Measurements from ENCODE around the gene PTPN7.

GRCh38 chr1:202159534-202160371, 649 bp downstream of the PTPN7 start:
- no peak for TF ChIP-seq MYNN (tag by site-specific recombination; IDR thresholded peaks at IDR 0.05; ENCODE audit: borderline replicate concordance)
- no peak for TF ChIP-seq CTCF (tag by site-specific recombination; IDR thresholded peaks at IDR 0.05)
- no peak for TF ChIP-seq ZNF747 (tag by site-specific recombination; IDR thresholded peaks at IDR 0.05)
- no peak for TF ChIP-seq ZNF146 (tag by site-specific recombination; IDR thresholded peaks at IDR 0.05)
- TF ChIP-seq, protein P1, sequence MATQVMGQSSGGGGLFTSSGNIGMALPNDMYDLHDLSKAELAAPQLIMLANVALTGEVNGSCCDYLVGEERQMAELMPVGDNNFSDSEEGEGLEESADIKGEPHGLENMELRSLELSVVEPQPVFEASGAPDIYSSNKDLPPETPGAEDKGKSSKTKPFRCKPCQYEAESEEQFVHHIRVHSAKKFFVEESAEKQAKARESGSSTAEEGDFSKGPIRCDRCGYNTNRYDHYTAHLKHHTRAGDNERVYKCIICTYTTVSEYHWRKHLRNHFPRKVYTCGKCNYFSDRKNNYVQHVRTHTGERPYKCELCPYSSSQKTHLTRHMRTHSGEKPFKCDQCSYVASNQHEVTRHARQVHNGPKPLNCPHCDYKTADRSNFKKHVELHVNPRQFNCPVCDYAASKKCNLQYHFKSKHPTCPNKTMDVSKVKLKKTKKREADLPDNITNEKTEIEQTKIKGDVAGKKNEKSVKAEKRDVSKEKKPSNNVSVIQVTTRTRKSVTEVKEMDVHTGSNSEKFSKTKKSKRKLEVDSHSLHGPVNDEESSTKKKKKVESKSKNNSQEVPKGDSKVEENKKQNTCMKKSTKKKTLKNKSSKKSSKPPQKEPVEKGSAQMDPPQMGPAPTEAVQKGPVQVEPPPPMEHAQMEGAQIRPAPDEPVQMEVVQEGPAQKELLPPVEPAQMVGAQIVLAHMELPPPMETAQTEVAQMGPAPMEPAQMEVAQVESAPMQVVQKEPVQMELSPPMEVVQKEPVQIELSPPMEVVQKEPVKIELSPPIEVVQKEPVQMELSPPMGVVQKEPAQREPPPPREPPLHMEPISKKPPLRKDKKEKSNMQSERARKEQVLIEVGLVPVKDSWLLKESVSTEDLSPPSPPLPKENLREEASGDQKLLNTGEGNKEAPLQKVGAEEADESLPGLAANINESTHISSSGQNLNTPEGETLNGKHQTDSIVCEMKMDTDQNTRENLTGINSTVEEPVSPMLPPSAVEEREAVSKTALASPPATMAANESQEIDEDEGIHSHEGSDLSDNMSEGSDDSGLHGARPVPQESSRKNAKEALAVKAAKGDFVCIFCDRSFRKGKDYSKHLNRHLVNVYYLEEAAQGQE (tag by site-specific recombination; IDR thresholded peaks at IDR 0.05), result no peak
- TF ChIP-seq, protein P2, sequence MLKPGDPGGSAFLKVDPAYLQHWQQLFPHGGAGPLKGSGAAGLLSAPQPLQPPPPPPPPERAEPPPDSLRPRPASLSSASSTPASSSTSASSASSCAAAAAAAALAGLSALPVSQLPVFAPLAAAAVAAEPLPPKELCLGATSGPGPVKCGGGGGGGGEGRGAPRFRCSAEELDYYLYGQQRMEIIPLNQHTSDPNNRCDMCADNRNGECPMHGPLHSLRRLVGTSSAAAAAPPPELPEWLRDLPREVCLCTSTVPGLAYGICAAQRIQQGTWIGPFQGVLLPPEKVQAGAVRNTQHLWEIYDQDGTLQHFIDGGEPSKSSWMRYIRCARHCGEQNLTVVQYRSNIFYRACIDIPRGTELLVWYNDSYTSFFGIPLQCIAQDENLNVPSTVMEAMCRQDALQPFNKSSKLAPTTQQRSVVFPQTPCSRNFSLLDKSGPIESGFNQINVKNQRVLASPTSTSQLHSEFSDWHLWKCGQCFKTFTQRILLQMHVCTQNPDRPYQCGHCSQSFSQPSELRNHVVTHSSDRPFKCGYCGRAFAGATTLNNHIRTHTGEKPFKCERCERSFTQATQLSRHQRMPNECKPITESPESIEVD (tag by site-specific recombination; IDR thresholded peaks at IDR 0.05), result no peak
- TF ChIP-seq KLF8 (tag by site-specific recombination; IDR thresholded peaks at IDR 0.05), result no peak
- TF ChIP-seq MZF1 (tag by site-specific recombination; IDR thresholded peaks at IDR 0.05; ENCODE audit: borderline replicate concordance), result no peak
- no peak for TF ChIP-seq INSM2 (tag by site-specific recombination; IDR thresholded peaks at IDR 0.05)

Measured in HEK293 (cell line).